H9 (cell line): ENCODE measurements around the gene U2AF1L4. TPM values are rescaled to one million over a fixed set of nuclear protein-coding genes. Genes with fewer than 3 reads are reported as not detected.
A peak's percentile ranks its signal among the peaks of the same experiment; 100 is the strongest.

Experiments
- DNase-seq: peaks from one replicate; pipeline ENCODE4 v3.0.0-alpha.2; 2017
- H2AFZ ChIP-seq: one replicate; pipeline ENCODE4 v1.6.1; 2013; ENCODE audit warnings: mild to moderate bottlenecking, low read length, control low read depth, moderate library complexity
- H2AK5ac ChIP-seq: 2 replicates; pipeline ENCODE4 v1.6.1; 2013; ENCODE audit warnings: low read length, control low read depth, mixed read lengths; ENCODE audit not compliant: insufficient read length
- H2BK120ac ChIP-seq: one replicate; pipeline ENCODE4 v1.6.1; 2013; ENCODE audit warnings: low read depth, mild to moderate bottlenecking, low read length, control low read depth, inconsistent platforms; ENCODE audit not compliant: poor library complexity, severe bottlenecking
- H2BK12ac ChIP-seq: 2 replicates; pipeline ENCODE4 v1.6.1; 2013; ENCODE audit warnings: low read length, control low read depth, mixed read lengths, low read depth; ENCODE audit not compliant: insufficient read length
- H2BK15ac ChIP-seq: 2 replicates; pipeline ENCODE4 v1.6.1; 2013; ENCODE audit warnings: low read depth, low read length, control low read depth
- H2BK20ac ChIP-seq: one replicate; pipeline ENCODE4 v1.6.1; 2013; ENCODE audit warnings: low read depth, mild to moderate bottlenecking, low read length, control low read depth, inconsistent platforms; ENCODE audit not compliant: poor library complexity, severe bottlenecking
- H2BK5ac ChIP-seq: 2 replicates; pipeline ENCODE4 v1.6.1; 2013; ENCODE audit warnings: low read length, control low read depth, mixed read lengths; ENCODE audit not compliant: insufficient read length
- H3K14ac ChIP-seq: 2 replicates; pipeline ENCODE4 v1.6.1; 2013; ENCODE audit warnings: low read length, control low read depth; ENCODE audit not compliant: insufficient read depth
- H3K18ac ChIP-seq: 2 replicates; pipeline ENCODE4 v1.6.1; 2013; ENCODE audit warnings: low read depth, mild to moderate bottlenecking, mixed read lengths, low read length, control low read depth; ENCODE audit not compliant: insufficient read length
- H3K23ac ChIP-seq: 2 replicates; pipeline ENCODE4 v1.6.1; 2013; ENCODE audit warnings: low read length, control low read depth, mixed read lengths, low read depth; ENCODE audit not compliant: insufficient read length
- H3K23me2 ChIP-seq: 2 replicates; pipeline ENCODE4 v1.6.1; 2013; ENCODE audit warnings: low read depth, mild to moderate bottlenecking, mixed read lengths, low read length, control low read depth; ENCODE audit not compliant: insufficient read length, poor library complexity, severe bottlenecking
- H3K27ac ChIP-seq: 2 replicates; pipeline ENCODE4 v1.5.1; 2013; ENCODE audit warnings: low read length, control low read depth, mixed read lengths, low read depth; ENCODE audit not compliant: insufficient read length
- H3K27me3 ChIP-seq: 2 replicates; pipeline ENCODE4 v1.6.1; 2013; ENCODE audit warnings: low read length, control low read depth, inconsistent platforms; ENCODE audit not compliant: insufficient read depth
- H3K4ac ChIP-seq: 2 replicates; pipeline ENCODE4 v1.6.1; 2013; ENCODE audit warnings: low read depth, mild to moderate bottlenecking, control low read depth, inconsistent platforms, low read length, moderate library complexity
- H3K4me1 ChIP-seq: 2 replicates; pipeline ENCODE4 v1.6.1; 2013; ENCODE audit warnings: low read length, control low read depth, inconsistent platforms; ENCODE audit not compliant: insufficient read depth
- H3K4me2 ChIP-seq: 2 replicates; pipeline ENCODE4 v1.6.1; 2013; ENCODE audit warnings: low read length, control low read depth, mixed read lengths; ENCODE audit not compliant: insufficient read length, insufficient read depth
- H3K56ac ChIP-seq: 2 replicates; pipeline ENCODE4 v1.6.1; 2013; ENCODE audit warnings: low read depth, mild to moderate bottlenecking, mixed read lengths, low read length, control low read depth; ENCODE audit not compliant: insufficient read length
- H3K79me1 ChIP-seq: 2 replicates; pipeline ENCODE4 v1.6.1; 2013; ENCODE audit warnings: low read depth, mild to moderate bottlenecking, moderate library complexity, low read length, control low read depth, inconsistent platforms; ENCODE audit not compliant: insufficient read depth, poor library complexity, severe bottlenecking
- H3K79me2 ChIP-seq: 2 replicates; pipeline ENCODE4 v1.6.1; 2013; ENCODE audit warnings: low read length, control low read depth, inconsistent platforms; ENCODE audit not compliant: insufficient read depth
- H3K9ac ChIP-seq: 2 replicates; pipeline ENCODE4 v1.6.1; 2013; ENCODE audit warnings: low read length, control low read depth, mixed read lengths; ENCODE audit not compliant: insufficient read length; ENCODE audit errors: extremely low read depth
- H3K9me3 ChIP-seq: one replicate; pipeline ENCODE4 v1.6.1; 2013; ENCODE audit warnings: low read depth, low read length, inconsistent platforms; ENCODE audit not compliant: control insufficient read depth
- H3T11ph ChIP-seq: one replicate; pipeline ENCODE4 v1.6.1; 2013; ENCODE audit warnings: mild to moderate bottlenecking, low read length, control low read depth, inconsistent platforms
- H4K20me1 ChIP-seq: one replicate; pipeline ENCODE4 v1.6.1; 2013; ENCODE audit not compliant: control insufficient read depth, insufficient read length, insufficient read depth
- H4K5ac ChIP-seq: 2 replicates; pipeline ENCODE4 v1.6.1; 2013; ENCODE audit warnings: low read depth, mild to moderate bottlenecking, mixed read lengths, low read length, control low read depth; ENCODE audit not compliant: insufficient read length
- H4K8ac ChIP-seq: replicated peaks from 2 replicates; pipeline ENCODE4 v1.6.1; 2013; ENCODE audit warnings: low read length, control low read depth, mixed read lengths, low read depth; ENCODE audit not compliant: insufficient read length
- H4K91ac ChIP-seq: 2 replicates; pipeline ENCODE4 v1.6.1; 2013; ENCODE audit warnings: low read depth, mild to moderate bottlenecking, moderate library complexity, mixed read lengths, low read length, control low read depth; ENCODE audit not compliant: insufficient read length
- H3K27ac Mint-ChIP-seq, 3 experiments: 2 replicates in 2 of 3; 3 replicates in 1 of 3; pipeline ENCODE4 v1.8.0; 2020 to 2021; ENCODE audit warnings: mixed read lengths in 3 of 3, mild to moderate bottlenecking in 1 of 3, moderate library complexity in 1 of 3
- H3K27me3 Mint-ChIP-seq: 2 replicates; pipeline ENCODE4 v1.8.0; 2021; ENCODE audit warnings: low read depth, mild to moderate bottlenecking, moderate library complexity, mixed read lengths
- H3K36me3 Mint-ChIP-seq, 3 experiments: 2 replicates in 2 of 3; 3 replicates in 1 of 3; pipeline ENCODE4 v1.8.0; 2020 to 2021; ENCODE audit warnings: low read depth in 3 of 3, mixed read lengths in 3 of 3; ENCODE audit not compliant: insufficient read depth in 1 of 3
- H3K4me1 Mint-ChIP-seq, 2 experiments: 2 replicates each; pipeline ENCODE4 v1.8.0; 2020; ENCODE audit warnings: mixed read lengths in 2 of 2
- H3K4me3 Mint-ChIP-seq, 2 experiments: 2 replicates in 1 of 2; 3 replicates in 1 of 2; pipeline ENCODE4 v1.8.0; 2020 to 2021; ENCODE audit warnings: mild to moderate bottlenecking in 2 of 2, mixed read lengths in 2 of 2, moderate library complexity in 1 of 2
- H3K9me3 Mint-ChIP-seq, 2 experiments: 2 replicates in 1 of 2; 3 replicates in 1 of 2; pipeline ENCODE4 v1.8.0; 2020; ENCODE audit warnings: mild to moderate bottlenecking in 2 of 2, mixed read lengths in 2 of 2, moderate library complexity in 1 of 2
- WGBS: extraction: QIAGEN DNeasy Blood & Tissue Kit; methylation state at CpG from one replicate; pipeline ENCODE4 v1.1.7; 2013; ENCODE audit warnings: missing lambda C conversion rate, low lambda C conversion rate, mixed read lengths; ENCODE audit not compliant: insufficient read length; ENCODE audit errors: extremely low coverage; 5-methylcytosine and 5-hydroxymethylcytosine counted together
- total RNA-seq: library from RNA; stranded (reverse); gene quantifications from 2 replicates; pipeline ENCODE4 v1.2.1, GENCODE V29; 2021
- TF ChIP-seq, protein P1 (sequence below): fragments of 200-600 bp; sonication (generic); conservative IDR thresholded peaks from 3 replicates; pipeline ENCODE4 v1.8.0; 2021; ENCODE audit warnings: antibody characterized with exemption, mild to moderate bottlenecking

Gene U2AF1L4
- total RNA-seq, 1 experiment from 2014 or later: 16.8 TPM

DNA sequence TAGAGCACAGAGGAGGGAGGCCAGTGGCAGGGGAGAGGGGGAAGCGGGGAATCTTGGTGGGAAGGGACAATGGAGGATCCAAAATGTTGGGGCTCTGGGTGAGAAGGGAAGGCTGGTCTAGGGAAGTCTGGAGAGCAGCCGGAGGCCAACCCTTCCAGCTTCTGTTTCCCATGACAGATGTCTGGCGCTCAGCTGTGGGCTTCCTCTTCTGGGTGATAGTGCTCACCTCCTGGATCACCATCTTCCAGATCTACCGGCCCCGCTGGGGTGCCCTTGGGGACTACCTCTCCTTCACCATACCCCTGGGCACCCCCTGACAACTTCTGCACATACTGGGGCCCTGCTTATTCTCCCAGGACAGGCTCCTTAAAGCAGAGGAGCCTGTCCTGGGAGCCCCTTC is 1.3 kb upstream of the U2AF1L4 start:
- no peaks in the 10 kb centered on the region for H3K9me3 Mint-ChIP-seq
- TF ChIP-seq, protein P1, sequence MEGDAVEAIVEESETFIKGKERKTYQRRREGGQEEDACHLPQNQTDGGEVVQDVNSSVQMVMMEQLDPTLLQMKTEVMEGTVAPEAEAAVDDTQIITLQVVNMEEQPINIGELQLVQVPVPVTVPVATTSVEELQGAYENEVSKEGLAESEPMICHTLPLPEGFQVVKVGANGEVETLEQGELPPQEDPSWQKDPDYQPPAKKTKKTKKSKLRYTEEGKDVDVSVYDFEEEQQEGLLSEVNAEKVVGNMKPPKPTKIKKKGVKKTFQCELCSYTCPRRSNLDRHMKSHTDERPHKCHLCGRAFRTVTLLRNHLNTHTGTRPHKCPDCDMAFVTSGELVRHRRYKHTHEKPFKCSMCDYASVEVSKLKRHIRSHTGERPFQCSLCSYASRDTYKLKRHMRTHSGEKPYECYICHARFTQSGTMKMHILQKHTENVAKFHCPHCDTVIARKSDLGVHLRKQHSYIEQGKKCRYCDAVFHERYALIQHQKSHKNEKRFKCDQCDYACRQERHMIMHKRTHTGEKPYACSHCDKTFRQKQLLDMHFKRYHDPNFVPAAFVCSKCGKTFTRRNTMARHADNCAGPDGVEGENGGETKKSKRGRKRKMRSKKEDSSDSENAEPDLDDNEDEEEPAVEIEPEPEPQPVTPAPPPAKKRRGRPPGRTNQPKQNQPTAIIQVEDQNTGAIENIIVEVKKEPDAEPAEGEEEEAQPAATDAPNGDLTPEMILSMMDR: no peak
- no peak overlapping the region for H3K27ac ChIP-seq

More for the DNA sequence above, 1.3 kb upstream of the U2AF1L4 start:
- Histone ChIP-seq H2BK120ac (no peak overlapping the region), H4K91ac (no peak overlapping the region), H3K4me2 (peak overlapping the region; percentile 95), H3K27me3 (no peaks in the 10 kb centered on the region), H3K79me2 (no peaks in the 10 kb centered on the region), H3K79me1 (peaks cover 3% of the 10 kb centered on the region), H4K20me1 (no peaks in the 10 kb centered on the region), H3K56ac (no peak overlapping the region), H3T11ph (no peak overlapping the region), H3K14ac (no peak overlapping the region), H3K9me3 (no peaks in the 10 kb centered on the region), H2BK15ac (no peak overlapping the region), H4K5ac (no peak overlapping the region), H2BK5ac (no peak overlapping the region), H3K18ac (no peak overlapping the region), H3K4ac (no peak overlapping the region), H2AK5ac (no peak overlapping the region), H3K23me2 (peaks cover 16% of the 10 kb centered on the region), H3K9ac (peak overlapping the region; percentile 51), H2BK20ac (no peak overlapping the region), H4K8ac (no peak overlapping the region), H2BK12ac (no peak overlapping the region), H3K4me1 (peaks cover 4% of the 10 kb centered on the region; the same call in 1 of the 2 replicates), H2AFZ (no peak overlapping the region), H3K23ac (no peak overlapping the region)
- Mint-ChIP-seq H3K4me3 (peak overlapping the region; percentile 96), H3K4me1 (peaks cover 20 to 38% of the 10 kb centered on the region in 2 experiments), H3K27ac (peak overlapping the region; percentile 100; a peak in 3 of 7 replicates), H3K27me3 (no peaks in the 10 kb centered on the region), H3K36me3 (peaks cover 3 to 17% (median 5%) of the 10 kb centered on the region in 3 experiments; a peak in 4 of 7 replicates)
- no peak for DNase-seq
- no CpG with 5 or more reads among the region's 5 CpGs for WGBS
